Measurements from ENCODE around the gene CYB5A. TPM values are rescaled to one million over a fixed set of nuclear protein-coding genes. Genes with fewer than 3 reads are reported as not detected.

Gene CYB5A
- total and polyA plus RNA-seq, 2 of the 8 experiments (the other 6 are each of a cell fraction or from before 2014, with no cell fraction given) = 154 to 195 TPM

GRCh38 chr18:74303306-74303705, 11.5 kb upstream of the CYB5A start:
- no peak overlapping the region for H3K27ac ChIP-seq (ENCODE audit: low read depth, low read length)
- FAIRE-seq (no peak), DNase-seq (ENCODE audit: low read depth in 1 of 2, low spot score in 2 of 2) (no peak)
- no peak overlapping the region for H2BK5ac ChIP-seq (ENCODE audit: low read depth, low read length)
- no peak overlapping the region for H3K4me2 ChIP-seq (ENCODE audit: insufficient read depth in 1 of 2, low read depth in 2 of 2, low read length in 2 of 2)
- H3K23ac ChIP-seq (ENCODE audit: insufficient read length) = no peak overlapping the region
- H3K4me3 ChIP-seq (ENCODE audit: extremely low read depth in 1 of 4, insufficient read depth in 2 of 4, low read depth in 3 of 4, low read length in 4 of 4) = no peak overlapping the region
- H4K20me1 ChIP-seq (replicated peaks in 1 of 2; ENCODE audit: control insufficient read depth in 1 of 2, insufficient read depth in 2 of 2, low read length in 2 of 2) = no peaks in the 10 kb centered on the region
- H3K4ac ChIP-seq (replicated peaks; ENCODE audit: insufficient read length, low read depth, low read length) = no peak overlapping the region
- H2AFZ ChIP-seq (ENCODE audit: low read length) = no peak overlapping the region
- no peak overlapping the region for H2AK5ac ChIP-seq (ENCODE audit: low read depth, low read length)
- no peak overlapping the region for H4K5ac ChIP-seq (ENCODE audit: insufficient read length, low read depth, low read length)
- no peaks in the 10 kb centered on the region for H3K4me1 ChIP-seq (replicated peaks in 1 of 4; ENCODE audit: control insufficient read depth in 3 of 4, insufficient read depth in 4 of 4, low read length in 3 of 4)
- no peak overlapping the region for H2BK20ac ChIP-seq (ENCODE audit: low read length)
- no peaks in the 10 kb centered on the region for H3K27me3 ChIP-seq (replicated peaks in 1 of 4; ENCODE audit: control insufficient read depth in 3 of 4, extremely low read depth in 1 of 4, insufficient read depth in 3 of 4, low read length in 3 of 4)
- CTCF ChIA-PET (ENCODE audit: partially characterized antibody) = interaction anchor here (0.7 kb wide), 1 partner anchor 78 kb away, joined by 4 read pairs; no protein-coding TSS in a partner anchor
- no peak overlapping the region for H3K9ac ChIP-seq (replicated peaks in 1 of 4; ENCODE audit: extremely low read depth in 1 of 4, low read depth in 3 of 4, low read length in 3 of 4)
- 62% methylated on average over 5 of the region's 5 CpGs; no CpG with 5 or more reads in 1 of the 2 experiments for WGBS, 2 experiments (ENCODE audit: extremely low coverage in 1 of 2, insufficient coverage in 1 of 2, insufficient read length in 1 of 2, insufficient replicate concordance in 2 of 2, low coverage in 1 of 2, low lambda C conversion rate in 2 of 2, missing lambda C conversion rate in 1 of 2)
- no peak overlapping the region for H3K18ac ChIP-seq (ENCODE audit: extremely low read depth, low read length)
- peaks cover 0 to 7% of the 10 kb centered on the region in 2 experiments; a peak in 2 of 4 replicates for H3K9me3 ChIP-seq (ENCODE audit: insufficient read depth in 2 of 2, low read depth in 1 of 2, low read length in 1 of 2)
- H3K36me3 ChIP-seq (ENCODE audit: control insufficient read depth in 2 of 4, insufficient read depth in 4 of 4, low read length in 3 of 4) = no peaks in the 10 kb centered on the region; a peak in 1 of 8 replicates
- no peak overlapping the region for H3K56ac ChIP-seq (replicated peaks; ENCODE audit: insufficient read length, low read depth, low read length)
- H3K23me2 ChIP-seq (ENCODE audit: low read depth, low read length) = no peaks in the 10 kb centered on the region
- POLR2A ChIA-PET (ENCODE audit: partially characterized antibody) = no interaction called here
- H2BK12ac ChIP-seq (ENCODE audit: low read depth, low read length) = no peak overlapping the region
- H4K8ac ChIP-seq (ENCODE audit: extremely low read depth, insufficient read depth, low read length) = no peak overlapping the region
- H3K79me1 ChIP-seq (ENCODE audit: low read depth, low read length) = no peaks in the 10 kb centered on the region
- H2BK120ac ChIP-seq (replicated peaks; ENCODE audit: low read depth, low read length) = no peak overlapping the region
- H3K14ac ChIP-seq (ENCODE audit: insufficient read length) = no peak overlapping the region
- H2BK15ac ChIP-seq (ENCODE audit: low read length) = no peak overlapping the region
- H4K91ac ChIP-seq (replicated peaks; ENCODE audit: insufficient read length, low read length) = no peak overlapping the region
- no peaks in the 10 kb centered on the region for H3K79me2 ChIP-seq (ENCODE audit: control insufficient read depth in 1 of 2, insufficient read depth in 2 of 2, low read length in 2 of 2)
- TF ChIP-seq TAF1 (IDR thresholded peaks at IDR 0.05; ENCODE audit: low read depth, low read length) (no peak), ATF2 (IDR thresholded peaks at IDR 0.05; ENCODE audit: low read length) (no peak), CHD1 (IDR thresholded peaks at IDR 0.05; ENCODE audit: low read depth, low read length) (no peak), EZH2 (IDR thresholded peaks at IDR 0.05; ENCODE audit: low read depth, low read length, severe bottlenecking) (no peak), ZNF274 (IDR thresholded peaks at IDR 0.05; ENCODE audit: borderline replicate concordance, extremely low read depth, low read length) (no peak), EP300 (IDR thresholded peaks at IDR 0.05; ENCODE audit: borderline replicate concordance in 1 of 2, low read depth in 2 of 2, low read length in 2 of 2) (no peak), SAP30 (IDR thresholded peaks at IDR 0.05; ENCODE audit: insufficient read depth, insufficient replicate concordance, low read length) (no peak), GTF2F1 (IDR thresholded peaks at IDR 0.05; ENCODE audit: borderline replicate concordance, low read depth, low read length) (no peak), CTCF (IDR thresholded peaks at IDR 0.05; ENCODE audit: control extremely low read depth in 1 of 3, insufficient read depth in 1 of 3, low read depth in 1 of 3, low read length in 3 of 3) (no peak)

Measured in H1 (cell line).